Activated naive CD8-positive, alpha-beta T cell treated with anti-CD3 and anti-CD28 coated beads, Interleukin-2, amount 50 U/mL, for 24 hours (primary cell): ENCODE measurements around the gene JMJD8.
A peak's percentile ranks its signal among the peaks of the same experiment; 100 is the strongest.

Experiments used
- ATAC-seq: fragments of 150-1000 bp; cut with Tn5 transposase; one replicate; pipeline ENCODE4 v1.10.0; 2021
- DNase-seq: peaks from one replicate; pipeline ENCODE4 v3.0.0; 2021
- H3K27ac Mint-ChIP-seq: one replicate; pipeline ENCODE4 v1.8.0; 2021; ENCODE audit warnings: mild to moderate bottlenecking, mixed read lengths
- H3K27me3 Mint-ChIP-seq: one replicate; pipeline ENCODE4 v1.8.0; 2021; ENCODE audit warnings: mixed read lengths
- H3K36me3 Mint-ChIP-seq: one replicate; pipeline ENCODE4 v1.8.0; 2021; ENCODE audit warnings: low read depth, mixed read lengths
- H3K4me1 Mint-ChIP-seq: one replicate; pipeline ENCODE4 v1.8.0; 2021; ENCODE audit warnings: mixed read lengths
- H3K4me3 Mint-ChIP-seq: one replicate; pipeline ENCODE4 v1.8.0; 2021; ENCODE audit warnings: mild to moderate bottlenecking, moderate library complexity, mixed read lengths
- H3K9me3 Mint-ChIP-seq: one replicate; pipeline ENCODE4 v1.8.0; 2021; ENCODE audit warnings: mixed read lengths

Gene JMJD8

GRCh38 chr16:706189-707061 lies 22.3 kb upstream of the JMJD8 start:
- Mint-ChIP-seq H3K4me3 (no peak overlapping the region), H3K27me3 (peaks cover 53% of the 10 kb centered on the region), H3K9me3 (no peaks in the 10 kb centered on the region), H3K36me3 (no peaks in the 10 kb centered on the region), H3K27ac (no peak overlapping the region), H3K4me1 (peaks cover 2% of the 10 kb centered on the region)
- ATAC-seq (no peak), DNase-seq (no peak)

GRCh38 chr16:705431-706188 lies 21.5 kb upstream of the JMJD8 start, which contains the start of gene FBXL16:
Gene FBXL16 (minus strand): TSS chr16:705801. CDS start chr16:697405, 8,396 bp downstream.
- ATAC-seq (no peak), DNase-seq (no peak)
- H3K4me3 Mint-ChIP-seq: no peak within 1 kb of the TSS
- no peak within 1 kb of the TSS for H3K27ac Mint-ChIP-seq
- H3K9me3 Mint-ChIP-seq: no peaks in the 10 kb centered on the region
- no peaks in the 10 kb centered on the region for H3K36me3 Mint-ChIP-seq
- peaks cover 52% of the 10 kb centered on the region for H3K27me3 Mint-ChIP-seq
- peaks cover 2% of the 10 kb centered on the region for H3K4me1 Mint-ChIP-seq

GRCh38 chr16:704552-705380 lies 20.6 kb upstream of the JMJD8 start:
- H3K27me3 Mint-ChIP-seq: peaks cover 54% of the 10 kb centered on the region
- no peak overlapping the region for H3K27ac Mint-ChIP-seq
- ATAC-seq (no peak), DNase-seq (no peak)
- no peaks in the 10 kb centered on the region for H3K9me3 Mint-ChIP-seq
- H3K4me1 Mint-ChIP-seq: peaks cover 2% of the 10 kb centered on the region
- no peaks in the 10 kb centered on the region for H3K36me3 Mint-ChIP-seq
- H3K4me3 Mint-ChIP-seq: no peak overlapping the region

GRCh38 chr16:704047-704446 lies 19.9 kb upstream of the JMJD8 start:
- Mint-ChIP-seq H3K27ac (no peak overlapping the region), H3K36me3 (no peaks in the 10 kb centered on the region), H3K27me3 (peaks cover 49% of the 10 kb centered on the region), H3K4me1 (peaks cover 2% of the 10 kb centered on the region), H3K4me3 (no peak overlapping the region), H3K9me3 (no peaks in the 10 kb centered on the region)
- ATAC-seq: no peak
- no peak for DNase-seq

GRCh38 chr16:703406-703805 lies 19.3 kb upstream of the JMJD8 start:
- DNase-seq: no peak
- H3K4me1 Mint-ChIP-seq: peaks cover 2% of the 10 kb centered on the region
- no peaks in the 10 kb centered on the region for H3K36me3 Mint-ChIP-seq
- peaks cover 43% of the 10 kb centered on the region for H3K27me3 Mint-ChIP-seq
- no peak overlapping the region for H3K4me3 Mint-ChIP-seq
- no peaks in the 10 kb centered on the region for H3K9me3 Mint-ChIP-seq
- no peak for ATAC-seq
- H3K27ac Mint-ChIP-seq: no peak overlapping the region

- DNase-seq (no peak), ATAC-seq (no peak)
- Mint-ChIP-seq H3K4me1 (peaks cover 2% of the 10 kb centered on the region), H3K36me3 (no peaks in the 10 kb centered on the region), H3K9me3 (no peaks in the 10 kb centered on the region), H3K27ac (no peak overlapping the region), H3K4me3 (no peak overlapping the region), H3K27me3 (peaks cover 35% of the 10 kb centered on the region)
These were observed 18.2 kb upstream of the JMJD8 start for GRCh38 chr16:702341-702740.

- no peaks in the 10 kb centered on the region for H3K9me3 Mint-ChIP-seq
- DNase-seq: peak; percentile 59
- no peaks in the 10 kb centered on the region for H3K36me3 Mint-ChIP-seq
- no peak for ATAC-seq
- no peak overlapping the region for H3K4me3 Mint-ChIP-seq
- H3K27me3 Mint-ChIP-seq: peaks cover 26% of the 10 kb centered on the region
- H3K27ac Mint-ChIP-seq: no peak overlapping the region
- no peaks in the 10 kb centered on the region for H3K4me1 Mint-ChIP-seq
These were observed 16.8 kb upstream of the JMJD8 start for GRCh38 chr16:700684-701584.

GRCh38 chr16:698911-699671 lies 15.0 kb upstream of the JMJD8 start:
- Mint-ChIP-seq H3K9me3 (no peaks in the 10 kb centered on the region), H3K4me3 (no peak overlapping the region), H3K4me1 (peaks cover 8% of the 10 kb centered on the region), H3K27ac (no peak overlapping the region), H3K27me3 (peaks cover 24% of the 10 kb centered on the region), H3K36me3 (no peaks in the 10 kb centered on the region)
- ATAC-seq (no peak), DNase-seq (no peak)

- peak overlapping the region; percentile 67 for H3K4me3 Mint-ChIP-seq
- ATAC-seq (peak; percentile 70), DNase-seq (peak; percentile 73)
- H3K36me3 Mint-ChIP-seq: no peaks in the 10 kb centered on the region
- peak overlapping the region; percentile 31 for H3K27ac Mint-ChIP-seq
- H3K9me3 Mint-ChIP-seq: no peaks in the 10 kb centered on the region
- H3K4me1 Mint-ChIP-seq: peaks cover 8% of the 10 kb centered on the region
- peaks cover 9% of the 10 kb centered on the region for H3K27me3 Mint-ChIP-seq
These were observed 11.4 kb upstream of the JMJD8 start for GRCh38 chr16:695355-696089.

- Mint-ChIP-seq H3K4me3 (no peak overlapping the region), H3K27ac (no peak overlapping the region), H3K36me3 (no peaks in the 10 kb centered on the region), H3K4me1 (peaks cover 10% of the 10 kb centered on the region), H3K9me3 (no peaks in the 10 kb centered on the region), H3K27me3 (peaks cover 6% of the 10 kb centered on the region)
- DNase-seq (no peak), ATAC-seq (no peak)
These were observed 10.8 kb upstream of the JMJD8 start for GRCh38 chr16:694863-695354.

GRCh38 chr16:694187-694862 lies 10.2 kb upstream of the JMJD8 start:
- Mint-ChIP-seq H3K27me3 (peaks cover 6% of the 10 kb centered on the region), H3K27ac (no peak overlapping the region), H3K4me3 (peak overlapping the region; percentile 61), H3K4me1 (peaks cover 13% of the 10 kb centered on the region), H3K9me3 (no peaks in the 10 kb centered on the region), H3K36me3 (no peaks in the 10 kb centered on the region)
- ATAC-seq: no peak
- DNase-seq: no peak

- Mint-ChIP-seq H3K4me3 (no peak overlapping the region), H3K27ac (no peak overlapping the region), H3K9me3 (no peaks in the 10 kb centered on the region), H3K36me3 (no peaks in the 10 kb centered on the region), H3K27me3 (peaks cover 6% of the 10 kb centered on the region), H3K4me1 (peaks cover 18% of the 10 kb centered on the region)
- ATAC-seq: no peak
- no peak for DNase-seq
These were observed 9.6 kb upstream of the JMJD8 start for GRCh38 chr16:693766-694165.
